Measurements from ENCODE around the gene TEAD1. TPM values are rescaled to one million over a fixed set of nuclear protein-coding genes. Genes with fewer than 3 reads are reported as not detected.

The TEAD1 gene
- total and polyA plus RNA-seq, 10 of the 15 experiments (the other 5 are each of a cell fraction or from before 2014, with no cell fraction given): 0.01 to 0.59 (median 0.04) TPM; not detected in 6

- H2AFZ ChIP-seq (ENCODE audit: control insufficient read depth, low read depth, low read length): no peak overlapping the region
- H3K27me3 ChIP-seq (replicated peaks in 1 of 2; ENCODE audit: control insufficient read depth in 2 of 2, insufficient read depth in 2 of 2, low read length in 1 of 2): no peaks in the 10 kb centered on the region; a peak in 2 of 4 replicates
- CTCF ChIA-PET: no interaction called here
- intact Hi-C loops (cut with micrococcal nuclease; ENCODE audit: unreplicated experiment): no loop called here
- H3K4me1 ChIP-seq (ENCODE audit: control insufficient read depth, insufficient read depth, low read length): no peaks in the 10 kb centered on the region
- RAD21 ChIA-PET (ENCODE audit: unreplicated experiment): no interaction called here
- DNase-seq (ENCODE audit: low read depth, low spot score): no peak
- TF ChIP-seq MEF2A (IDR thresholded peaks at IDR 0.05; ENCODE audit: insufficient read depth, low read depth, low read length) (no peak), CBX3 (IDR thresholded peaks at IDR 0.05; ENCODE audit: borderline replicate concordance, low read depth) (no peak), FOS (IDR thresholded peaks at IDR 0.05; ENCODE audit: borderline replicate concordance, extremely low read depth, insufficient read length) (no peak), BMI1 (IDR thresholded peaks at IDR 0.05; ENCODE audit: borderline replicate concordance) (no peak), NR2F1 (conservative IDR thresholded peaks at IDR 0.05) (no peak), POU2F2 (IDR thresholded peaks at IDR 0.05; ENCODE audit: borderline replicate concordance, low read depth, low read length) (no peak), USF1 (IDR thresholded peaks at IDR 0.05; ENCODE audit: borderline replicate concordance, extremely low read length, insufficient read depth, low read depth, low read length) (no peak), ELK1 (IDR thresholded peaks at IDR 0.05; ENCODE audit: low read depth, low read length) (no peak), CREB1 (IDR thresholded peaks at IDR 0.05; ENCODE audit: low read depth) (no peak)
- in situ Hi-C loops (cut with MboI): no loop called here
- no peak overlapping the region for H3K27ac ChIP-seq (ENCODE audit: control insufficient read depth, insufficient read depth)
- H3K4me3 ChIP-seq: no peak overlapping the region
- FAIRE-seq: no peak
- no peak overlapping the region for H3K4me2 ChIP-seq (ENCODE audit: control insufficient read depth, insufficient read depth)
- H3K36me3 ChIP-seq (ENCODE audit: control insufficient read depth in 2 of 2, insufficient read depth in 2 of 2, low read length in 1 of 2): no peaks in the 10 kb centered on the region
- SMC1A ChIA-PET (ENCODE audit: uncharacterized antibody, unreplicated experiment): no interaction called here
- WGBS (ENCODE audit: insufficient coverage, insufficient replicate concordance, low lambda C conversion rate, missing lambda C conversion rate): 58% methylated on average over 6 of the region's 6 CpGs
- no TSS peak for BruUV-seq (replicated peaks)
- no peak for ATAC-seq
- no peaks in the 10 kb centered on the region for H3K9me3 ChIP-seq (replicated peaks; ENCODE audit: control insufficient read depth, insufficient read depth, low read length)
- POLR2A ChIA-PET: no interaction called here
- no peak overlapping the region for H3K9ac ChIP-seq (ENCODE audit: control insufficient read depth, insufficient read depth, low read length)
- H4K20me1 ChIP-seq (ENCODE audit: control insufficient read depth, insufficient read depth): no peaks in the 10 kb centered on the region
- H3K79me2 ChIP-seq (ENCODE audit: control insufficient read depth, insufficient read depth, low read length): no peaks in the 10 kb centered on the region
These were observed 133.4 kb downstream of the TEAD1 start for GRCh38 chr11:12807621-12808020.
